Neural cell (in vitro differentiated cells): ENCODE data around the gene TTC34. TPM values are rescaled to one million over a fixed set of nuclear protein-coding genes. Genes with fewer than 3 reads are reported as not detected.

Experiments used
- H2AFZ ChIP-seq: fragments of 200-600, 300-800 bp; sonication (generic), shearing (Covaris generic); 2 replicates; pipeline ENCODE4 v1.6.0; 2014; ENCODE audit warnings: low read depth, mild to moderate bottlenecking, antibody characterized with exemption, low read length, moderate library complexity
- H3F3A ChIP-seq: fragments of 200-600 bp; shearing (Covaris generic); 2 replicates; pipeline ENCODE4 v1.6.1; 2016; ENCODE audit warnings: mild to moderate bottlenecking, moderate library complexity, mixed read lengths, antibody characterized with exemption, low read length; ENCODE audit not compliant: insufficient read depth, poor library complexity, severe bottlenecking
- H3K27ac ChIP-seq: fragments of 200-600, 300-800 bp; sonication (generic), shearing (Covaris generic); 2 replicates; pipeline ENCODE4 v1.5.1; 2014; ENCODE audit warnings: mild to moderate bottlenecking, low read length, moderate library complexity
- H3K27me3 ChIP-seq: fragments of 300-800, 200-600 bp; sonication (generic), shearing (Covaris generic); 2 replicates; pipeline ENCODE4 v1.6.0; 2014; ENCODE audit warnings: mild to moderate bottlenecking, low read depth, low read length, moderate library complexity; ENCODE audit not compliant: insufficient read depth
- H3K36me3 ChIP-seq: fragments of 300-800, 200-600 bp; sonication (generic), shearing (Covaris generic); 2 replicates; pipeline ENCODE4 v1.5.1; 2014; ENCODE audit warnings: mild to moderate bottlenecking, antibody characterized with exemption, low read length, moderate library complexity; ENCODE audit not compliant: insufficient read depth
- H3K4me2 ChIP-seq: fragments of 300-800, 200-600 bp; sonication (generic), shearing (Covaris generic); 2 replicates; pipeline ENCODE4 v1.6.0; 2014; ENCODE audit warnings: mild to moderate bottlenecking, low read length
- H3K4me3 ChIP-seq: fragments of 300-800, 200-600 bp; sonication (generic), shearing (Covaris generic); 2 replicates; pipeline ENCODE4 v1.5.1; 2014; ENCODE audit warnings: mild to moderate bottlenecking, low read length, moderate library complexity
- H3K79me2 ChIP-seq: fragments of 200-600 bp; shearing (Covaris generic); replicated peaks from 2 replicates; pipeline ENCODE4 v1.6.0; 2014; ENCODE audit warnings: mild to moderate bottlenecking, low read length, moderate library complexity; ENCODE audit not compliant: insufficient read depth
- H3K9ac ChIP-seq: fragments of 300-800, 200-600 bp; sonication (generic), shearing (Covaris generic); 2 replicates; pipeline ENCODE4 v1.6.1; 2016; ENCODE audit warnings: mild to moderate bottlenecking, low read length, mixed read lengths
- H3K9me2 ChIP-seq: fragments of 200-600 bp; shearing (Covaris generic); 2 replicates; pipeline ENCODE4 v1.6.1; 2016; ENCODE audit warnings: mild to moderate bottlenecking, low read length, mixed read lengths; ENCODE audit not compliant: insufficient read depth
- H3K9me3 ChIP-seq: fragments of 200-600, 300-800 bp; sonication (generic), shearing (Covaris generic); 2 replicates; pipeline ENCODE4 v1.6.1; 2016; ENCODE audit warnings: mild to moderate bottlenecking, mixed run types, low read length, moderate library complexity, mixed read lengths
- H4K20me1 ChIP-seq: fragments of 200-600 bp; shearing (Covaris generic); 2 replicates; pipeline ENCODE4 v1.6.1; 2016; ENCODE audit warnings: mild to moderate bottlenecking, mixed run types; ENCODE audit not compliant: insufficient read depth
- EP300 ChIP-seq: fragments of 450-650 bp; conservative IDR thresholded peaks from 2 replicates; pipeline ENCODE4 v1.6.1; 2014; ENCODE audit warnings: antibody characterized with exemption, mild to moderate bottlenecking, moderate library complexity; ENCODE audit not compliant: poor library complexity, severe bottlenecking
- EZH2 ChIP-seq: fragments of 200-600, 300-800 bp; shearing (Covaris generic), sonication (generic); IDR thresholded peaks from 2 replicates; pipeline ENCODE4 v1.6.1; 2014; ENCODE audit warnings: antibody characterized with exemption, low read length, borderline replicate concordance, mild to moderate bottlenecking; ENCODE audit not compliant: insufficient read depth, poor library complexity, severe bottlenecking
- MXI1 ChIP-seq: fragments of 450-650 bp; conservative IDR thresholded peaks from 2 replicates; pipeline ENCODE4 v1.6.1; 2014; ENCODE audit warnings: antibody characterized with exemption, mild to moderate bottlenecking; ENCODE audit not compliant: poor library complexity, severe bottlenecking
- POLR2AphosphoS5 ChIP-seq: IDR thresholded peaks from 2 replicates; pipeline ENCODE4 v1.6.1; 2012
- RAD21 ChIP-seq: fragments of 450-650 bp; conservative IDR thresholded peaks from 2 replicates; pipeline ENCODE4 v1.6.1; 2014; ENCODE audit warnings: antibody characterized with exemption, mild to moderate bottlenecking, moderate library complexity
- REST ChIP-seq: IDR thresholded peaks from 2 replicates; pipeline ENCODE4 v1.6.1; 2012; ENCODE audit warnings: borderline replicate concordance
- SMC3 ChIP-seq: fragments of 450-650 bp; conservative IDR thresholded peaks from 2 replicates; pipeline ENCODE4 v1.6.1; 2014; ENCODE audit warnings: antibody characterized with exemption, mild to moderate bottlenecking, moderate library complexity; ENCODE audit not compliant: poor library complexity
- TAF1 ChIP-seq: IDR thresholded peaks from 2 replicates; pipeline ENCODE4 v1.6.1; 2012; ENCODE audit warnings: low read depth
- polyA plus RNA-seq: library from polyadenylated mRNA; depleted of rRNA; stranded (reverse); fragments of >200 nt; gene quantifications from 2 replicates; pipeline ENCODE4 v1.2.3, GENCODE V29; 2014
- TF ChIP-seq, protein P1 (sequence below): fragments of 450-650 bp; IDR thresholded peaks from 2 replicates; pipeline ENCODE4 v1.5.1; 2014; ENCODE audit warnings: antibody characterized with exemption, mild to moderate bottlenecking, moderate library complexity; ENCODE audit not compliant: poor library complexity, severe bottlenecking

Gene TTC34
- polyA plus RNA-seq, 1 donor from 2014 or later: 0.05 TPM

- H3K27me3 ChIP-seq: no peaks in the 10 kb centered on the region
- no peaks in the 10 kb centered on the region for H3K79me2 ChIP-seq
- H4K20me1 ChIP-seq: no peaks in the 10 kb centered on the region
- no peak overlapping the region for H3K27ac ChIP-seq
- no peaks in the 10 kb centered on the region for H3F3A ChIP-seq
- no peaks in the 10 kb centered on the region for H3K9me3 ChIP-seq
- H3K36me3 ChIP-seq: no peaks in the 10 kb centered on the region
- TF ChIP-seq TAF1: no peak
- TF ChIP-seq RAD21: no peak
- no peak for TF ChIP-seq EZH2
- no peaks in the 10 kb centered on the region for H3K9me2 ChIP-seq
- H3K9ac ChIP-seq: no peak overlapping the region
- H3K4me2 ChIP-seq: no peak overlapping the region
- no peak overlapping the region for H2AFZ ChIP-seq
- H3K4me3 ChIP-seq: no peak overlapping the region
These were observed 208.1 kb downstream of the TTC34 start for GRCh38 chr1:2593251-2593878.

DNA sequence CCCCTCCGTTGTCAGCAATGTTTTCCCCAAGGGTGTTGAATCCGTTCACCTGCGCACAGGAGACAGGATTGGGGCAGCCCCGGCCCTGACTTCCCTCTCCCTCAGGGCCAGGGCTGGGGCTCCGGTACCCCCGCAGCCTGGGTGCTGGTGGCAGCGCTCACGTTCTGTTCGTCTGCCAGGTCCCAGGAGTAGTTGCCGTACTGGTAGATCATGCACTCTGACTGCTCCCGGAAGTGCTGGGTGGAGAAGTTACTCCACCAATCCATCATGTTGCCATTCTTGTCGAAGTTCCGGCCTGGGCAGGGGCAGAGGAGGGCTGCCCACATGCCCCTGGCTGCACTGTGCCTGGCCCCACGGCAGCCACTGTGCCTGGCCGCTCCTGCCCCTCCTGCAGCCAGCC, 208.8 kb downstream of the TTC34 start:
- H3K27me3 ChIP-seq: no peaks in the 10 kb centered on the region
- H3K4me2 ChIP-seq: no peak overlapping the region
- TF ChIP-seq MXI1 (no peak), EP300 (no peak), TAF1 (no peak), SMC3 (no peak)
- H3F3A ChIP-seq: no peaks in the 10 kb centered on the region
- no peaks in the 10 kb centered on the region for H3K36me3 ChIP-seq
- H3K9ac ChIP-seq: no peak overlapping the region
- no peak overlapping the region for H2AFZ ChIP-seq
- no peaks in the 10 kb centered on the region for H4K20me1 ChIP-seq
- no peaks in the 10 kb centered on the region for H3K9me2 ChIP-seq
- H3K4me3 ChIP-seq: no peak overlapping the region
- no peaks in the 10 kb centered on the region for H3K79me2 ChIP-seq
- H3K9me3 ChIP-seq: no peaks in the 10 kb centered on the region
- no peak overlapping the region for H3K27ac ChIP-seq

DNA sequence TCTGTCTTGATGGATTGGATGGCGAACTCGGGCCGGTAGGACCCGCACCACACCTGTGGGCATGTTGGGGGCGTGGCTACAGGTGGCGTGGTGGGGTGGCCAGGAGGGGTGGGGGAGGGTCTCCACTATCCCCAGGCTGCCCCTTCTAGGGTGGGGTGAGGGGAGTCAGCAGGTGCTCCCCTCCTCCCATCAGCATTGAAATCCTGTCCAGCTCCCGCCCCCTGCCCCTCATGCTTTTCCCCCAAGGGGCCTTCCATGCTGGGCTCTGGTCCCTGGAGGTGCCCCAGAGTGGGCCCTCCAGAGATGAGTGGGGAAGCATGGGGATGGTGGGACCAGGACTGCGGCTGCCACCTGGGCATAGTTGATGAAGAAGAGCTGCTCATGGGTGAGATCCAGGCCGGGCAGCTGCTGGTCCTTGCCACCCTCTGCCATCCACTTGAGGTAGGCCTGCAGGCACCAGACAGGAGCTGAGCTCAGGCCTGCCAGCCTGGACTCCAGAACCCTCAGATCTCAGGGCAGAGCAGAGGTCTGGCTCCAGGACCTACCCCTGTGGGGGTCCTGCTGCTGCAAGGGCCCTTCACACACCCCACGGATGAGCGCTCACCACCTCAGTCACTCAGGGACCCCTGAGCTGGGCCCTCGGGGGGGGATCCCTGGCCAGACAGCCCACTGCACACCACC, 209.8 kb downstream of the TTC34 start:
- H3K9me2 ChIP-seq: no peaks in the 10 kb centered on the region
- H3K9me3 ChIP-seq: no peaks in the 10 kb centered on the region
- H3K9ac ChIP-seq: no peak overlapping the region
- no peaks in the 10 kb centered on the region for H3F3A ChIP-seq
- H3K4me3 ChIP-seq: no peak overlapping the region
- no peak overlapping the region for H2AFZ ChIP-seq
- no peaks in the 10 kb centered on the region for H3K27me3 ChIP-seq
- no peaks in the 10 kb centered on the region for H4K20me1 ChIP-seq
- no peak overlapping the region for H3K4me2 ChIP-seq
- no peak overlapping the region for H3K27ac ChIP-seq
- no peaks in the 10 kb centered on the region for H3K36me3 ChIP-seq
- TF ChIP-seq EZH2 (no peak), SMC3 (no peak), TAF1 (no peak), RAD21 (no peak), MXI1 (no peak)
- H3K79me2 ChIP-seq: no peaks in the 10 kb centered on the region

DNA sequence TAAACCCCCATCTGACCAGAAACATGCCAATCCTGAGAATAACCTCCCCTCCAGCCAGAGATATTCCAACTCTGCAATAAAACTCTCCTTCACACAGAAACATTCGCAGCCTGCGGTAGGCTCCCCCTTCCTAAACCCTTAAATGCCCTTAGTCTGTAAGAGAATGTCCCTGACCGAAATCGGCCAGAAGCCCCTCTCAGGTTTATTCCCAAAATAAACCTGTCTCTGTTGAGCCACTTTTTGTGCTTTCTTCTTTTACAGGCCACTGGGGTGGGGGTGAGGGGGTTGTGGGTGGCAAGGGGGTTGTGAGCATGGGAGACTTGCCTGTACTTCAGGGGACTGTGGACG, 210.3 kb downstream of the TTC34 start:
- no peak for TF ChIP-seq EP300
- TF ChIP-seq REST: no peak
- TF ChIP-seq RAD21: no peak
- no peak for TF ChIP-seq MXI1
- TF ChIP-seq EZH2: no peak
- no peak for TF ChIP-seq TAF1
- no peak for TF ChIP-seq POLR2AphosphoS5
- TF ChIP-seq, protein P1, sequence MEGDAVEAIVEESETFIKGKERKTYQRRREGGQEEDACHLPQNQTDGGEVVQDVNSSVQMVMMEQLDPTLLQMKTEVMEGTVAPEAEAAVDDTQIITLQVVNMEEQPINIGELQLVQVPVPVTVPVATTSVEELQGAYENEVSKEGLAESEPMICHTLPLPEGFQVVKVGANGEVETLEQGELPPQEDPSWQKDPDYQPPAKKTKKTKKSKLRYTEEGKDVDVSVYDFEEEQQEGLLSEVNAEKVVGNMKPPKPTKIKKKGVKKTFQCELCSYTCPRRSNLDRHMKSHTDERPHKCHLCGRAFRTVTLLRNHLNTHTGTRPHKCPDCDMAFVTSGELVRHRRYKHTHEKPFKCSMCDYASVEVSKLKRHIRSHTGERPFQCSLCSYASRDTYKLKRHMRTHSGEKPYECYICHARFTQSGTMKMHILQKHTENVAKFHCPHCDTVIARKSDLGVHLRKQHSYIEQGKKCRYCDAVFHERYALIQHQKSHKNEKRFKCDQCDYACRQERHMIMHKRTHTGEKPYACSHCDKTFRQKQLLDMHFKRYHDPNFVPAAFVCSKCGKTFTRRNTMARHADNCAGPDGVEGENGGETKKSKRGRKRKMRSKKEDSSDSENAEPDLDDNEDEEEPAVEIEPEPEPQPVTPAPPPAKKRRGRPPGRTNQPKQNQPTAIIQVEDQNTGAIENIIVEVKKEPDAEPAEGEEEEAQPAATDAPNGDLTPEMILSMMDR: no peak
- TF ChIP-seq SMC3: no peak
- no peaks in the 10 kb centered on the region for H3K36me3 ChIP-seq
- H3K79me2 ChIP-seq: no peaks in the 10 kb centered on the region
- H3K27me3 ChIP-seq: no peaks in the 10 kb centered on the region
- H4K20me1 ChIP-seq: no peaks in the 10 kb centered on the region
- H3K4me3 ChIP-seq: no peak overlapping the region
- no peak overlapping the region for H3K27ac ChIP-seq
- no peaks in the 10 kb centered on the region for H3K9me2 ChIP-seq
- no peak overlapping the region for H2AFZ ChIP-seq
- no peak overlapping the region for H3K4me2 ChIP-seq
- H3K9me3 ChIP-seq: no peaks in the 10 kb centered on the region
- H3K9ac ChIP-seq: no peak overlapping the region
- H3F3A ChIP-seq: no peaks in the 10 kb centered on the region
